A673 (cell line): Measurements from ENCODE around the gene EIPR1. TPM values are rescaled to one million over a fixed set of nuclear protein-coding genes. Genes with fewer than 3 reads are reported as not detected.

Experiments used
- BruUV-seq: library from RNA; stranded (reverse); fragments of 400-500 nt; replicated peaks from 2 replicates; lab custom pipeline; 2021; lab: Mats Ljungman, UMichigan
- CTCF ChIA-PET: fragments of 300-600 bp; sonication (Branson Sonifier 250); formaldehyde crosslinking; loops from one replicate; lab custom pipeline; 2022; ENCODE audit warnings: antibody characterized with exemption; lab: Charles Lee
- POLR2A ChIA-PET: fragments of 300-600 bp; sonication (Branson Sonifier 250); formaldehyde crosslinking; loops from one replicate; lab custom pipeline; 2022; ENCODE audit warnings: antibody characterized with exemption; ENCODE audit not compliant: low non-redundant PET; lab: Charles Lee
- DNase-seq: peaks from one replicate; pipeline ENCODE4 v3.0.0-alpha.2; 2015; ENCODE audit warnings: low spot score
- H3K27ac ChIP-seq: fragments of 200-600 bp; sonication (generic); 2 replicates; pipeline ENCODE4 v1.5.1; 2016; ENCODE audit warnings: mixed run types, low read depth, mild to moderate bottlenecking, mixed read lengths, antibody characterized with exemption, low read length; ENCODE audit not compliant: poor library complexity, severe bottlenecking
- H3K27me3 ChIP-seq: fragments of 200-600 bp; sonication (generic); replicated peaks from 2 replicates; pipeline ENCODE4 v1.6.1; 2017; ENCODE audit warnings: mixed run types, low read depth, mild to moderate bottlenecking, mixed read lengths, antibody characterized with exemption, low read length; ENCODE audit not compliant: insufficient read depth, poor library complexity
- H3K36me3 ChIP-seq: fragments of 200-600 bp; sonication (generic); 2 replicates; pipeline ENCODE4 v1.6.1; 2016; ENCODE audit warnings: mixed run types, mild to moderate bottlenecking, mixed read lengths, antibody characterized with exemption, low read length; ENCODE audit not compliant: insufficient read depth, poor library complexity, severe bottlenecking
- H3K4me1 ChIP-seq: fragments of 200-600 bp; sonication (generic); 2 replicates; pipeline ENCODE4 v1.6.1; 2017; ENCODE audit warnings: mixed run types, mild to moderate bottlenecking, mixed read lengths, antibody characterized with exemption, low read length; ENCODE audit not compliant: insufficient read depth, poor library complexity, severe bottlenecking
- H3K4me3 ChIP-seq: fragments of 200-600 bp; sonication (generic); 2 replicates; pipeline ENCODE4 v1.5.1; 2016; ENCODE audit warnings: low read depth, mixed run types, mild to moderate bottlenecking, mixed read lengths, low read length; ENCODE audit not compliant: poor library complexity, severe bottlenecking
- H3K9me3 ChIP-seq: fragments of 200-600 bp; sonication (generic); 2 replicates; pipeline ENCODE4 v1.6.1; 2016; ENCODE audit warnings: mixed run types, low read depth, mild to moderate bottlenecking, mixed read lengths, antibody characterized with exemption, low read length; ENCODE audit not compliant: poor library complexity, severe bottlenecking
- EZH2 ChIP-seq: fragments of 200-600 bp; sonication (generic); IDR thresholded peaks from 2 replicates; pipeline ENCODE4 v1.6.1; 2017; ENCODE audit warnings: borderline replicate concordance, low read depth, mild to moderate bottlenecking, mixed read lengths, antibody characterized with exemption, low read length; ENCODE audit not compliant: poor library complexity, severe bottlenecking
- intact Hi-C: fragments of 100-400 bp; cut with micrococcal nuclease; formaldehyde crosslinking; loops from one replicate; pipeline ENCODE4 v1.10.0; 2022; ENCODE audit not compliant: unreplicated experiment
- total RNA-seq: library from RNA; stranded (reverse); gene quantifications from 2 replicates; pipeline ENCODE4 v1.2.3, GENCODE V29; 2021
- TF ChIP-seq, protein P1 (sequence below): fragments of 300-800, 200-600 bp; sonication (generic); conservative IDR thresholded peaks from 2 replicates; pipeline ENCODE4 v1.5.1; 2017; ENCODE audit warnings: low read depth, mild to moderate bottlenecking, antibody characterized with exemption, low read length, moderate library complexity, mixed read lengths

The EIPR1 gene
- total RNA-seq, 1 experiment from 2014 or later: 37.0 TPM

DNA sequence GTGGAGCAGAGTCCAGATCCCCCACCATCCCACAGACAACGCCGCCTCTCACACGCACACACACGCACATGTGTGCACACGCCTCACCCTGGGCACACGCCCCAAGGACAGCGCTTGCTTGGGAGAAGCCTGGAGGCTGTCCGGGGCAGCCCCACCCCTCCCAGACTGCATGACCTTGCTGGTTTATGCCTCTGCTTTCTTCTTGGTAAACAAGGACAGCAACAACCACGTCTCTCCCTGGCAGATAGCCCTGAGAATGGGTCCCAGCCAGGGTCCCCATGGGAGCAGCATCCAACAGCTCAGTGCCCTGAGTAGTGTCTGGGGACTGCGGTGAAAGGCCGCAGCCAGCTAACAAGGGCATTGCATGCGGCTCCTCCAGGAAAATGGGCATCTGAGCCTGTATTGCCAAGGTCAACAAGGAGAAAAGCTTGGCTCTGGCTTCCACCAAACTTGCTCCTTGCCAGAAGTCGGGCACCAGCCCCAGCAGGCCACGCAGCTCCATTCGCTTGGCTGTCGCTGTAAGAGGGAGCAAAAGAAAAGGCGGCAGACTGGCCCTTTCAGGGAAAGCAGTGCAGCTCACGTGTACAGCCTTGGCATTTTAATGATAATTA lies 234.6 kb downstream of the EIPR1 start:
- CTCF ChIA-PET: no interaction called here

DNA sequence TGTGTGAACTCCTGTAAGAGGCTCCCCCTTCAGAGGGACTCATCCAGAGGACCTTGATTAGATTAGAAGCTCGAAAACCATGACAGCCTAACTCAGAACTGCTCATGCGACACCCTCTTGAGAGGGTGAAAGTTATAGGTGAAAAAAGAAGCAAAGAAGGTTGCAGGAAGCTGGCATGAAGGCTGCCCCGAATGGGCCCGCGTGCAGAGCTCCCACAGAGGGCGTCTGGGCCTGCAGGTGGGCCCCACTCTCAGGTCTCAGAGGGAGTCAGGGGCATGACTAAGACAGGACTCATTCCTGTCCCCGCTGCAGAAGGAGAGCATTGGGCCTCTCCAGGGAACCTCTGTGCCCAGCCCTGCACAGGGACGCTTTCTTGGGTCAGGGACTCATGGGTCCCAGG lies 235.4 kb downstream of the EIPR1 start:
- BruUV-seq: no TSS peak
- H3K4me3 ChIP-seq: no peak overlapping the region
- DNase-seq: no peak
- TF ChIP-seq EZH2: no peak
- TF ChIP-seq, protein P1, sequence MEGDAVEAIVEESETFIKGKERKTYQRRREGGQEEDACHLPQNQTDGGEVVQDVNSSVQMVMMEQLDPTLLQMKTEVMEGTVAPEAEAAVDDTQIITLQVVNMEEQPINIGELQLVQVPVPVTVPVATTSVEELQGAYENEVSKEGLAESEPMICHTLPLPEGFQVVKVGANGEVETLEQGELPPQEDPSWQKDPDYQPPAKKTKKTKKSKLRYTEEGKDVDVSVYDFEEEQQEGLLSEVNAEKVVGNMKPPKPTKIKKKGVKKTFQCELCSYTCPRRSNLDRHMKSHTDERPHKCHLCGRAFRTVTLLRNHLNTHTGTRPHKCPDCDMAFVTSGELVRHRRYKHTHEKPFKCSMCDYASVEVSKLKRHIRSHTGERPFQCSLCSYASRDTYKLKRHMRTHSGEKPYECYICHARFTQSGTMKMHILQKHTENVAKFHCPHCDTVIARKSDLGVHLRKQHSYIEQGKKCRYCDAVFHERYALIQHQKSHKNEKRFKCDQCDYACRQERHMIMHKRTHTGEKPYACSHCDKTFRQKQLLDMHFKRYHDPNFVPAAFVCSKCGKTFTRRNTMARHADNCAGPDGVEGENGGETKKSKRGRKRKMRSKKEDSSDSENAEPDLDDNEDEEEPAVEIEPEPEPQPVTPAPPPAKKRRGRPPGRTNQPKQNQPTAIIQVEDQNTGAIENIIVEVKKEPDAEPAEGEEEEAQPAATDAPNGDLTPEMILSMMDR: no peak
- no peaks in the 10 kb centered on the region for H3K27me3 ChIP-seq
- peaks cover 23% of the 10 kb centered on the region for H3K4me1 ChIP-seq
- no peaks in the 10 kb centered on the region for H3K9me3 ChIP-seq
- POLR2A ChIA-PET: no interaction called here
- intact Hi-C loops: no loop called here
- no peak overlapping the region for H3K27ac ChIP-seq
- CTCF ChIA-PET: no interaction called here
- H3K36me3 ChIP-seq: no peaks in the 10 kb centered on the region

More for the DNA sequence above, 234.6 kb downstream of the EIPR1 start:
- H3K36me3 ChIP-seq: no peaks in the 10 kb centered on the region
- intact Hi-C loops: no loop called here
- H3K27me3 ChIP-seq: no peaks in the 10 kb centered on the region
- DNase-seq: peak; percentile 71
- peak overlapping the region; percentile 42 for H3K27ac ChIP-seq
- no peaks in the 10 kb centered on the region for H3K9me3 ChIP-seq
- no peak for TF ChIP-seq EZH2
- TF ChIP-seq, protein P1: no peak
- POLR2A ChIA-PET: interaction anchor here (0.7 kb wide), 1 partner anchor 74 kb away, joined by 4 read pairs; no protein-coding TSS in a partner anchor
- H3K4me3 ChIP-seq: no peak overlapping the region
- H3K4me1 ChIP-seq: peaks cover 23% of the 10 kb centered on the region
- no TSS peak for BruUV-seq

DNA sequence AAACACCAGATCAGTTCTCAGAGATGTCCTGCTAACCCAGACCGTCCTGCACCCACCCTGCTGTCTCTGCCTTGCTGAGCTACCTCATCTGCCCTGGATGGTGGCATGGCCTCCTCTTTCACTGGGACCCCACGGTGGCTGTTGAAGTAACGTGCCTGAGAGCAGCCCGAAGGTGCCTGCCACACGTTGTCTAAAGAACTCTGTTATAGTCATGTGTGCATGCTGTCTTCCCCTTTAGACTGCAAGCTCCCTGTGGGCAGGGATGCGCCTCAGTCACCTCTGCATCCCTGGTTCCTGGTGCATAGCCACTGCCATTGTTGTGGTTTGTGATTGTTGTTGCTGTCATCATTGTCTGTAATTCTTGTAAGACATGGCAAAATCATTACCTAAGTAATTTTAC lies 235.9 kb downstream of the EIPR1 start:
- DNase-seq: no peak
- H3K4me1 ChIP-seq: peaks cover 23% of the 10 kb centered on the region
- no peaks in the 10 kb centered on the region for H3K9me3 ChIP-seq
- no TSS peak for BruUV-seq
- POLR2A ChIA-PET: no interaction called here
- intact Hi-C loops: no loop called here
- H3K36me3 ChIP-seq: no peaks in the 10 kb centered on the region
- H3K4me3 ChIP-seq: no peak overlapping the region
- CTCF ChIA-PET: no interaction called here
- TF ChIP-seq, protein P1: no peak
- TF ChIP-seq EZH2: no peak
- no peak overlapping the region for H3K27ac ChIP-seq
- H3K27me3 ChIP-seq: no peaks in the 10 kb centered on the region
